HL-60 (cell line): ENCODE results near the gene SFXN1.

Experiments used
- CTCF ChIP-seq: IDR thresholded peaks from one replicate; pipeline ENCODE4 v1.5.1; 2011; ENCODE audit warnings: low read length, control low read depth, inconsistent platforms; ENCODE audit not compliant: insufficient read depth
- GABPA ChIP-seq: IDR thresholded peaks from 2 replicates; pipeline ENCODE4 v1.6.1; 2012; ENCODE audit warnings: low read depth
- POLR2AphosphoS5 ChIP-seq: IDR thresholded peaks from 2 replicates; pipeline ENCODE4 v1.6.1; 2012; ENCODE audit warnings: low read depth
- REST ChIP-seq: IDR thresholded peaks from 2 replicates; pipeline ENCODE4 v1.6.1; 2012; ENCODE audit warnings: low read depth; ENCODE audit not compliant: insufficient replicate concordance

GRCh38 chr5:175566697-175567096 lies 88.3 kb downstream of the SFXN1 start:
- TF ChIP-seq POLR2AphosphoS5 (no peak), CTCF (no peak), GABPA (no peak), REST (no peak)
